ENCODE results near the gene OBP2B.
"Not testable (repeated sequence)": the region's sequence is repeated elsewhere in the genome, so short reads cannot be mapped to it uniquely, and the experiment has no call there.

Gene OBP2B

GRCh38 chr9:133208880-133209300 is at the start of gene OBP2B:
Gene OBP2B, minus strand, starts transcription at chr9:133209250. Its CDS starts 51 bp downstream, at chr9:133209199.
- DNase-seq (ENCODE audit: low read depth): not testable (repeated sequence)

- DNase-seq (ENCODE audit: low read depth): no peak
Observed at GRCh38 chr9:133258061-133259015, 49.3 kb upstream of the OBP2B start.

GRCh38 chr9:133257465-133257956 is 48.5 kb upstream of the OBP2B start:
- DNase-seq (ENCODE audit: low read depth): no peak

- no peak for DNase-seq (ENCODE audit: low read depth)
Observed at GRCh38 chr9:133256686-133257091, 47.6 kb upstream of the OBP2B start.

GRCh38 chr9:133256136-133256461 is 47.0 kb upstream of the OBP2B start:
- no peak for DNase-seq (ENCODE audit: low read depth)

- no peak for DNase-seq (ENCODE audit: low read depth)
Observed at GRCh38 chr9:133255371-133256135, 46.5 kb upstream of the OBP2B start.

GRCh38 chr9:133254471-133254870 is 45.4 kb upstream of the OBP2B start:
- DNase-seq (ENCODE audit: low read depth): no peak

- no peak for DNase-seq (ENCODE audit: low read depth)
Observed at GRCh38 chr9:133253268-133253667, 44.2 kb upstream of the OBP2B start.

- DNase-seq (ENCODE audit: low read depth): no peak
Observed at GRCh38 chr9:133252301-133253020, 43.4 kb upstream of the OBP2B start.

- no peak for DNase-seq (ENCODE audit: low read depth)
Observed at GRCh38 chr9:133251773-133252172, 42.7 kb upstream of the OBP2B start.

GRCh38 chr9:133251221-133251620 is 42.2 kb upstream of the OBP2B start:
- not testable (repeated sequence) for DNase-seq (ENCODE audit: low read depth)

- no peak for DNase-seq (ENCODE audit: low read depth)
Observed at GRCh38 chr9:133250741-133251170, 41.7 kb upstream of the OBP2B start.

- DNase-seq (ENCODE audit: low read depth): no peak
Observed at GRCh38 chr9:133249337-133249736, 40.3 kb upstream of the OBP2B start.

GRCh38 chr9:133248726-133249295 is 39.8 kb upstream of the OBP2B start:
- DNase-seq (ENCODE audit: low read depth): no peak

- no peak for DNase-seq (ENCODE audit: low read depth)
Observed at GRCh38 chr9:133247632-133248031, 38.6 kb upstream of the OBP2B start.

- no peak for DNase-seq (ENCODE audit: low read depth)
Observed at GRCh38 chr9:133246991-133247390, 37.9 kb upstream of the OBP2B start.

- no peak for DNase-seq (ENCODE audit: low read depth)
Observed at GRCh38 chr9:133246562-133246961, 37.5 kb upstream of the OBP2B start.

GRCh38 chr9:133242991-133243390 is 33.9 kb upstream of the OBP2B start:
- no peak for DNase-seq (ENCODE audit: low read depth)

GRCh38 chr9:133242241-133242640 is 33.2 kb upstream of the OBP2B start:
- no peak for DNase-seq (ENCODE audit: low read depth)

- no peak for DNase-seq (ENCODE audit: low read depth)
Observed at GRCh38 chr9:133239533-133240090, 30.6 kb upstream of the OBP2B start.

- no peak for DNase-seq (ENCODE audit: low read depth)
Observed at GRCh38 chr9:133238851-133239532, 29.9 kb upstream of the OBP2B start.
